Thyroid gland (tissue), 4 donors: ENCODE results near the gene IQCE. TPM values are rescaled to one million over a fixed set of nuclear protein-coding genes. Genes with fewer than 3 reads are reported as not detected.

Experiments used
- DNase-seq, 2 donors: peaks; one replicate each; pipeline ENCODE4 v3.0.0-alpha.2; 2019
- H3K27ac ChIP-seq, 3 donors: fragments of 200-600 bp; sonication (generic); 1 replicate in 2 of 3; 2 replicates in 1 of 3; pipeline ENCODE4 v1.5.1; 2016 to 2019; ENCODE audit warnings: mild to moderate bottlenecking in 1 of 3, moderate library complexity in 1 of 3
- H3K27me3 ChIP-seq: fragments of 200-600 bp; sonication (generic); one replicate; pipeline ENCODE4 v1.5.1; 2019
- H3K36me3 ChIP-seq, 2 donors: fragments of 200-600 bp; sonication (generic); one replicate each; pipeline ENCODE4 v1.5.1; 2016 to 2019
- H3K4me1 ChIP-seq, 2 donors: fragments of 200-600 bp; sonication (generic); one replicate each; pipeline ENCODE4 v1.5.1; 2017 to 2019
- H3K4me3 ChIP-seq, 3 donors: fragments of 200-600 bp; sonication (generic); replicated peaks in 1 of 3; 1 replicate in 2 of 3; 2 replicates in 1 of 3; pipeline ENCODE4 v1.5.1; 2016; ENCODE audit warnings: mild to moderate bottlenecking in 1 of 3
- H3K9me3 ChIP-seq: fragments of 200-600 bp; sonication (generic); one replicate; pipeline ENCODE4 v1.5.1; 2017
- CTCF ChIP-seq, 6 experiments: fragments of 200-600 bp in 3 of 6; fragments of 450-650 bp in 3 of 6; sonication (generic) in 3 of 6; IDR thresholded peaks; one replicate each; pipeline ENCODE4 v1.5.1; 2016 to 2019; ENCODE audit warnings: antibody characterized with exemption in 6 of 6, mild to moderate bottlenecking in 2 of 6, inconsistent platforms in 1 of 6, moderate library complexity in 1 of 6
- POLR2A ChIP-seq, 2 donors: fragments of 450-650 bp; IDR thresholded peaks; one replicate each; pipeline ENCODE4 v1.6.1; 2017; ENCODE audit warnings: antibody characterized with exemption in 2 of 2, mild to moderate bottlenecking in 2 of 2, moderate library complexity in 1 of 2
- WGBS, 2 donors: methylation state at CpG; one replicate each; pipeline ENCODE4 v1.1.5; 2017; 5-methylcytosine and 5-hydroxymethylcytosine counted together
- intact Hi-C: fragments of 100-400 bp; cut with DNase I; formaldehyde crosslinking; loops from one replicate; pipeline ENCODE4 v1.15.1; 2023
- total RNA-seq, 4 donors: library from RNA; depleted of rRNA; stranded (reverse); fragments of >200 nt; gene quantifications; one replicate each; pipeline ENCODE4 v1.2.3, GENCODE V29; 2016

The IQCE gene
- total RNA-seq, 4 donors from 2014 or later = 16.0 to 40.2 (median 37.2) TPM

- Histone ChIP-seq H3K4me3 (no peak overlapping the region), H3K9me3 (no peaks in the 10 kb centered on the region), H3K36me3 (no peaks in the 10 kb centered on the region), H3K4me1 (peaks cover 32 to 51% of the 10 kb centered on the region in 2 donors), H3K27me3 (no peaks in the 10 kb centered on the region), H3K27ac (no peak overlapping the region)
- TF ChIP-seq CTCF (IDR thresholded peaks at IDR 0.05) (no peak), POLR2A (IDR thresholded peaks at IDR 0.05) (no peak)
- intact Hi-C loops = no loop called here
- no peak for DNase-seq
- 91% methylated on average over 9 of the region's 9 CpGs for WGBS, 2 donors
Observed at GRCh38 chr7:2627258-2628129, 68.7 kb downstream of the IQCE start.

- no peak for TF ChIP-seq POLR2A (IDR thresholded peaks at IDR 0.05)
- TF ChIP-seq CTCF (IDR thresholded peaks at IDR 0.05) = no peak
- peaks cover 32 to 50% of the 10 kb centered on the region in 2 donors for H3K4me1 ChIP-seq
- 79 to 89% methylated on average over 12 of the region's 12 CpGs for WGBS, 2 donors
- no peaks in the 10 kb centered on the region for H3K36me3 ChIP-seq
- H3K9me3 ChIP-seq = no peaks in the 10 kb centered on the region
- no peak overlapping the region for H3K4me3 ChIP-seq
- intact Hi-C loops = no loop called here
- H3K27me3 ChIP-seq = no peaks in the 10 kb centered on the region
- DNase-seq = no peak
- H3K27ac ChIP-seq = no peak overlapping the region
Observed at GRCh38 chr7:2628130-2628482, 69.3 kb downstream of the IQCE start.

DNA sequence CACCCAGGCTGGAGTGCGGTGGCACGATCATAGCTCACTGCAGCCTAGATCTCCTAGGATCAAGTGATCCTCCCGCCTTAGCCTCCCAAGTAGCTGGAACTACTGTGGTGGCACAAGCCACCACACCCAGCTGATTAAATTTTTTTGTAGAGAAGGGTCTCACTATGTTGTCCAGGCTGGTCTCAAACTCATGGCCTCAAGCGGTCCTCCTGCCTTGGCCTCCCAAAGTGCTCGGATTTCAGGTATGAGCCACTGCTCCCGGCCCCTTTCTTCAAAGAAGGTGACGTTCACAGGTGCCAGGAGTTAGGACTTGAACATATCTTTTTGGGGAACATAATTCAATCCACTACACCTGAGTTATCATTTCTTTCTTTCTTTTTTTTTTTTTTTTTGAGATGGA, 70.1 kb downstream of the IQCE start:
- H3K36me3 ChIP-seq = no peaks in the 10 kb centered on the region
- 98% methylated on average over 7 of the region's 7 CpGs for WGBS, 2 donors
- TF ChIP-seq CTCF (IDR thresholded peaks at IDR 0.05) = no peak
- TF ChIP-seq POLR2A (IDR thresholded peaks at IDR 0.05) = no peak
- H3K27me3 ChIP-seq = no peaks in the 10 kb centered on the region
- peaks cover 37 to 49% of the 10 kb centered on the region in 2 donors for H3K4me1 ChIP-seq
- H3K9me3 ChIP-seq = no peaks in the 10 kb centered on the region
- no peak for DNase-seq
- intact Hi-C loops = no loop called here
- H3K27ac ChIP-seq = peak overlapping the region in 1 of 3 donors; percentile 17
- H3K4me3 ChIP-seq = no peak overlapping the region

DNA sequence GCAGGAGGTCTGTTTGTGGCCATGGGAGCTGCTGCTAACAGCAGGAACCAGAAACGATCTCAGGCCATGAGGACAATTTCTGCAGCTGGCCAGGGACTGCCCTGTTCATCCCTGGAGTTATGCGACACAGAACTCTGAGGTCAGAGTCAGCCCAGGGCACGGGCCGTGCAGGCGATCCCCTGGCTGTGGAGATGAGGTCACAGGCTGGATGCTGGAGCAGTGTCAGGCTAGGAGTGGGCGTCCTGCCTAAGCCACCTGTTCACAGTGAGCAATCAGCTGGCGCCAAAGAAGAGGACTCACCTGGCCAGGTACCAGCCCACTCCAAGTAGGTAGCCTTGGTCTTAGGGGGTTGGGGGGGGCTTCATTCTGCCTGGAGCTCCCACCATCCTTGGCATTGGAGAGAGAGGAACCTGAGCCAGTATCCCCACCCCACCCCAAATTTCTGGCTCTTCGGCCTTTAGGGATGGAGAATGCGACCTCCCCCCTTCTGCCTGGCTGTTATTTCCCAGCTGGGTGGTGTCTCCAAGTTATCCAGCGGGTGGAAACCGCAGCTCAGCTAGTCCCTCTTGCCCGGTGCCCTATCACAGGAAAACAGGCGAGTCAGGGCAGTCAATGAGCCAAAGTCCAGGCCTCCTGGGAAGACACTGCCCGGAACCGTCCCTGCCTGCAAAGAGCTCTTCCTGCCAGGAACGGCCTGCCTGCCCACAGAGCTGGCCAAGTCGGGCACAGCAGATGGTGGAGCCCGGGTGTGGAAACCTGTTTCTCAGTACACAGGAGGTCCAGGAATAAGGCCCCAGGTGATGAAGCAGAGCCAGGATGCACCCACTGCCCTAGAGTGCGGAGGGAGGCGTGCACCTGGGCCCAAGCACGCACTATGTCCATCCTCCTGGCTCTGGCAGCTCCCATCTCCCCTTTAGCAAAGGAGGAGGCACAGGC, 71.2 kb downstream of the IQCE start:
- TF ChIP-seq POLR2A (IDR thresholded peaks at IDR 0.05) = peak in 1 of 2 donors; percentile 28
- no peak for TF ChIP-seq CTCF (IDR thresholded peaks at IDR 0.05)
- H3K27ac ChIP-seq = peak overlapping the region; percentile 74 to 88 (median 77)
- H3K36me3 ChIP-seq = no peaks in the 10 kb centered on the region
- no peak overlapping the region for H3K4me3 ChIP-seq
- H3K4me1 ChIP-seq = peaks cover 46 to 51% of the 10 kb centered on the region in 2 donors
- 51 to 79% methylated on average over 7 to 14 of the region's 21 CpGs for WGBS, 2 donors
- intact Hi-C loops = no loop called here
- peak; percentile 92 to 96 for DNase-seq
- H3K9me3 ChIP-seq = no peaks in the 10 kb centered on the region
- H3K27me3 ChIP-seq = no peaks in the 10 kb centered on the region
